GM18870 (cell line): ENCODE results near the gene HSD3B1.
"Not testable (repeated sequence)": the region's sequence is repeated elsewhere in the genome, so short reads cannot be mapped to it uniquely, and the experiment has no call there.

Experiments used
- ATAC-seq: cut with Tn5 transposase; IDR thresholded peaks from one replicate; pipeline ENCODE4 v1.9.1; 2021; ENCODE audit warnings: moderate library complexity; ENCODE audit not compliant: unreplicated experiment

The HSD3B1 gene

DNA sequence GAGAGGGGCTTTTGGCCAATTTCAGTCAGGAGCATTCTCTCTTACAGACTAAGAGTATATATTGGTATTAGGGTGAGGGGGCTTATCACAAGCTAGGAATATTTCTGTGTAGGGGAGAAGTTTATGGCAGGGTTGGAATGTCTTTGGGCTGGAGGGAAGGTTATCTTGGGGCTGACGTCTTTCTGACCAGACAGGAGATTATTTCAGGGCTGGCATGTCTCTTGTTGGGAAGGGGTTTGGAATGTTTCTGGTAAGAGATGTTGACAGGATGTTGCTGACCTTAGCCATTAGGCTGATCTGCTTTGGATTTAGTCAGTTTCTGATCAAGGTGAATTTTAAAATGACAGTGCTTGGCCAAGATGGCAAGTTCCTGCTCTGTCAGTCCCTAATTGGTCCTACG lies 17.8 kb upstream of the HSD3B1 start:
- ATAC-seq = no peak

- no peak for ATAC-seq
Measured at GRCh38 chr1:119490925-119491324, 16.1 kb upstream of the HSD3B1 start.

GRCh38 chr1:119492763-119493162 lies 14.2 kb upstream of the HSD3B1 start:
- no peak for ATAC-seq

DNA sequence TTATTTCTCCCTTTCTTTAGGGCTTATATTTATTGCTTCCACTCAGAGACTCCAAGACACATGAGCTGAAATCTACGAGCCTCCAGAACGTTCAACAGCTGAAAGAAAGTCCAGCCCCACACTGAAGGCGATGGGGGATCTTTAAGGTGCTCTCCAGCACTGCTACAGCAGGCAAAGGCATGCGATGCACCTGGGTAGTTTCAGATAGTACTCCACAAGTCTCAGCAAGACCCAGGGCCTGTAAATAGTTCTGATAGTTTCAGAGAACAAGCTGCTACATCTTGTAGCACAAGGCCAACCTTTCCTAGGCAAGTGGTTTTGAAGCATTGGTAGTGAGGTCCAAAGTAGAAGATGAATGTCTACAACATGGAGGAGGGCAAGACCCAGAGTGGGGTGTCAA lies 2.2 kb upstream of the HSD3B1 start:
- no peak for ATAC-seq

GRCh38 chr1:119510046-119510445 lies 3.0 kb downstream of the HSD3B1 start:
- ATAC-seq = no peak

GRCh38 chr1:119515221-119515620 lies 8.2 kb downstream of the HSD3B1 start:
- ATAC-seq = no peak

DNA sequence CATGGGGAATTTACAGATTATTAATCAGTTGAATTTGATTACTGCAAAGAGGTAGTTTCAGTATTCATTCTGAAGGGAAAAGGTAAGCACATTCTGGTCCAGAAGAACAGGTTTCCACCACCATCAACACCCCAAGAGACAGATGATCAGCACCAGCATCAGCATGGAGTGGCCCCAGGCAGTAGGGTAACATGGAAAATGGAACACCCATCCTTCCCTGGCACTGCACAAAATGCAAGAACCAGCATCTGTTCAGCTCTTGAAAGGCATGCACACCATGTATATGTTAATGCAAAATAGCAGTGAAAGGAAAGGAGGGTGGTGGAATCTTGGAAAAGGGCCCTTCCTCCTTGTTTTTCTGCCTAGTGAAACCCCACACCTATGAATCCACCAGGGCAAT lies 9.2 kb downstream of the HSD3B1 start:
- no peak for ATAC-seq

DNA sequence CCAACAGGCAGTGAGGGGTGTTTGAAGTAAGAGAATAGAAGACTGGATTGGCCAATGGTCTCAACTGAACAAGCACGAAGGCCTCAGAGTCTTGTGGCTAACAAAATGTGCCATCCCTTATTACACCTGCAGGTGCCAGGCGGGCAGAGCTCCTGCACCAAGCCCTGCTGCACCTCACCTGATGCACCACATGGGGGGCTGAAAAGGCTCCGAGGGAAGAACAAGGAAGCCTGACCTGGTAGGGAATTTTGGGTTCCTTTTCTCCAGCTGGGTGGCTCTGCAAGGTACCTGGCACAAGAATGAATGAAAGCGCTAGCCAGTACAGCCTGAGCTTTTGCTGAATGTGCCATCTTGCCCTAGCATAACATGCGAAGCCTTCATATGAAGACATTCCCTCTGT lies 9.7 kb downstream of the HSD3B1 start:
- ATAC-seq = no peak

GRCh38 chr1:119517667-119518066 lies 10.7 kb downstream of the HSD3B1 start:
- ATAC-seq = not testable (repeated sequence)

GRCh38 chr1:119531606-119532323 lies 24.8 kb downstream of the HSD3B1 start:
- no peak for ATAC-seq

- no peak for ATAC-seq
Measured at GRCh38 chr1:119532324-119532910, 25.4 kb downstream of the HSD3B1 start.

GRCh38 chr1:119535381-119535780 lies 28.4 kb downstream of the HSD3B1 start:
- no peak for ATAC-seq

DNA sequence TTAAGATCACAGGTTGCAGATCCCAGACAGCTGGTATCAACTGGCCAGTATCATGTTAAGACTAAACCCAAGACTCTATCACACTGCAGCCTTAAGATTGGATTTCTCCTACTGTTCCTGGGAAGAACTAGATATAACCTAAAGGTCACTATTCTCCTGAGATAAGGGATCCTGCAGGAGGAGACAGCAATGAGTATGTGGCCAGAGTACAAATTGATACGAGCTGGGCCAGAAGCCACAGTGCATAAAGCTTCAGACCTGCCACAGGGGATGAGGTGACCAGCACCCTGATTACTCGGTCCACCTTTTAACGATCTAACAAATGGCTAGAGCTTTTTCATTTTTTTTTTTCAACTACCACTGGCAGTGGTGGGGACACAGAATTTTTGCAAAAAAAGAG lies 31.0 kb downstream of the HSD3B1 start:
- ATAC-seq = no peak

DNA sequence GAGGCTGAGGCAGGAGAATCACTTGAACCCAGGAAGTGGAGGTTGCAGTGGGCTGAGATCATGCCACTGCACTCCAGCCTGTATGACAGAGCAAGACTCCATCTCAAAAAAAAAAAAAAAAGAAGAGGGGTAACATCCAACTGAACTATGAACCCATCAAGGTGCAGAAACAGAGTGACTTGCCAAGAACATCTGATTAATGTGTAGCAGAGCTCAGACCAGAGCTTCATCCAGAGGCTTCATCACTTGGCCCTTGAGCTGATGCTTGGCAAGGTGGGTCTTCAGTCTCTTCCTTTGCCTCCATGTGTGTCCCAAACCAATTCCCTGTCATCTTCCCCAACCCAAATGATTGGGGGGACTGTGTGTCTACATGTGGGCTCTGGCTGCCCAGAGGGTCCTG lies 32.6 kb downstream of the HSD3B1 start:
- ATAC-seq = no peak

DNA sequence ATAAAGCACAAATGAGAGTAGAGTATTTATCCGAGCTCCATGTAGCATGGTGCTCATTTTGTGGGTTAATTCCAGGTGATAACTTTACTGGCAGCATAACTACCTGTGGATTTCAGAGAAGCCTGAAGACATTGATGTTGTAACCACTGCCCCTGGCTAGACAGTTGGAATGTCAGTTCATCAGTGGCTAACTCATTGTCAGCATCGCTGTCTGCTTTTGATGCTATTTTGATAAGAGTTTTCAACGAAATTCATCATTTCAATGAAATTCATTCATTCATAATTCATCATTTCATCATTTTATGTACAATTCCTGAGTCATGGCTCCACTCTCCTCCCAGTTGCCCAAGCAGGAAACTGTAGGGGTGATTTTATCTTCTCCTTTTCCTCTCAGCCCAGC lies 34.4 kb downstream of the HSD3B1 start:
- ATAC-seq = no peak

DNA sequence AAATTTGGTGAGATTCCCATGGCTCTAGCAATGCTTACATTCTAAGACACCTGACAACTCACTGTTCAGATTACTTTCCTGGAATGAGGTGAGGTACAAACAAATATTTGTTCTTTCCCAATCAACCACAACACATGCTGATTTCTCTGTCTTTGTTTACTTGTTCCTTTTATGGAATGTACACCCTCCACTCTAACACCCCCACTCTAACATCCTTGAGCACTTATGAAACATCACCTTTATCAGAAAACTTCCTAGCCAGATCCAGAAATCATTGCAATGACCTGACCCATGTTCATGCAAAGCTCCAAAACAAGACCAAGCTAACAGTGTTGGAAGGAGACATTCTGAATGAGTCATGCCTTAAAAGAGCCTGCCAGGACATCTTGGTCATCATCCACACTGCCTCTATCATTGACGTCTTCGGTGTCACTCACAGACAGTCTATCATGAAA lies 35.5 kb downstream of the HSD3B1 start:
- ATAC-seq = no peak

DNA sequence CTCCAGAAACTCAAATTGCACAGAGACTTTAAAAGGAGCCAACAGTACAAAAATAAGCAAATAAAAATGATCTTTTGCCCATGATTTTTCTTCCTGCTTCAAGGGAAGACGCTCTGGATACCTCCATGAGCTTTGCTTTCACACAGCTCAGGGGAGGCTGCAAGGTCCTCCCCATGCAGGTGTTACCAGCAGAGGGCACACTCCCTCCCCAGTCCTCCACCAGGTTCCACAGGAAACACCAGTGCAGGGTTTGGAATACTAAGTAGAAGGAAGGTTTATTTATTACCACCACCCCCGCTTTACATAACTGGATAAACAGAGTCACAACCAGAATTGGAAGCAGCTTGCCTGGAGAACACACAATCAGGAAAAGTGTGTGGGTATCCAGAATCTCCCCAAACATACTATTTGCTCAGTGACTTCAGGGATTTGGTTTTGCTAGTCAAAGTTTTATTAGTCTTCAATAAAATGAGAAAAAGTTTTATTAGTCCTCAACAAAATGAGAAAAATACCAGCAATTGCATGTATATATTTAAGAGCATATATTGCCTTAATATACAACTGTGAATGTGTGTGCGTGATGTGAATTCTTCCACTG lies 37.3 kb downstream of the HSD3B1 start:
- no peak for ATAC-seq

DNA sequence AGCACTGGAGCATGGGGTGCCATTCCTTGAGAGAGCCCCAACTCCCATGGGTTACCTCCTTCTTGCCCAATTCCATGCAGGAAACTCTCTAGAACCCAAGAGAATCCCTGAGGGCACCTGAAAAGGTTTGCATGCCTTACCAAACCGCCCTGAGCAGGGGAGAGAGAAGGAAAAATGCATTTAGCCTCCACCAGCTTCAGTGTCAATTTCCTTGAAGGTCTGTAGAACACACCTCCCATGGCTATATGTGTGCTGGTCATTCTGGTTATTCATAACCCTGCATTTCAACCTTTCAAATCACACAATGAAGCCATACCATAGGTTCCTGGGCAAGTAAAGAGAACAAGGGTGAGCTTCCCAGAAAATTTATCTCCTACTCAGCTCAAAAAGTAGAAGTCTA lies 39.6 kb downstream of the HSD3B1 start:
- no peak for ATAC-seq

DNA sequence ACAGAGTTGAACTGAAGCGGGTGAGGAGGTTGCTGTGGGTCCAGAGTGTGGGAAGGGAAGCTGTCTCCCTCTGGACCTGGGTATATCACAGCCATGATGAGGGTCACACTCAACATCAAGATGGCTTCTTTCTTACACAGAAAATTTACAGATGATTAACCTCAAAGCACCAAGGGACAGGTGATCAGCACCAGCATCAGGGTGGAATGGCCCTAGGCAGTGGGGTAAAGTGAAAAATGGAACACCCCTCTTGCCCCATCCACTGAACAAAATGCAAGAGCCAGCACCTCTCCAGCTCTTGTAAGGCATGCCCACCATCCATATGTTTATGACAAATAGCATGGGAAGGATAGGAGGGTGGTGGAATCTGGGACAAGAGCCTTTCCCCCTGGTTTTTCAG lies 40.3 kb downstream of the HSD3B1 start:
- no peak for ATAC-seq

- ATAC-seq = no peak
Measured at GRCh38 chr1:119547805-119548204, 40.8 kb downstream of the HSD3B1 start.

- no peak for ATAC-seq
Measured at GRCh38 chr1:119549719-119550132, 42.7 kb downstream of the HSD3B1 start.

GRCh38 chr1:119550381-119550780 lies 43.4 kb downstream of the HSD3B1 start:
- no peak for ATAC-seq
